Endodermal cell (in vitro differentiated cells): Measurements from ENCODE around the gene UBR1. TPM values are rescaled to one million over a fixed set of nuclear protein-coding genes. Genes with fewer than 3 reads are reported as not detected.

Source experiments
- DNase-seq: peaks from one replicate; pipeline ENCODE4 v3.0.0-alpha.2; 2017
- H3K27ac ChIP-seq: 2 replicates; pipeline ENCODE4 v1.5.1; 2013; ENCODE audit warnings: mild to moderate bottlenecking, low read depth, low read length, moderate library complexity
- H3K27me3 ChIP-seq: 2 replicates; pipeline ENCODE4 v1.6.1; 2013; ENCODE audit warnings: mild to moderate bottlenecking, low read length, moderate library complexity; ENCODE audit not compliant: insufficient read depth, control insufficient read depth, poor library complexity, severe bottlenecking
- H3K36me3 ChIP-seq: 2 replicates; pipeline ENCODE4 v1.7.0; 2013; ENCODE audit warnings: mild to moderate bottlenecking, low read length, moderate library complexity; ENCODE audit not compliant: control insufficient read depth, insufficient read depth
- H3K4me1 ChIP-seq: one replicate; pipeline ENCODE4 v1.7.0; 2013; ENCODE audit warnings: low read length; ENCODE audit not compliant: control insufficient read depth, insufficient read depth
- H3K4me3 ChIP-seq: 2 replicates; pipeline ENCODE4 v1.5.1; 2013; ENCODE audit warnings: mild to moderate bottlenecking, low read length, moderate library complexity
- H3K9ac ChIP-seq: 2 replicates; pipeline ENCODE4 v1.6.1; 2013; ENCODE audit warnings: mild to moderate bottlenecking, low read length, moderate library complexity; ENCODE audit not compliant: poor library complexity, severe bottlenecking; ENCODE audit errors: extremely low read depth
- H3K9me3 ChIP-seq: 2 replicates; pipeline ENCODE4 v1.6.1; 2013; ENCODE audit warnings: mild to moderate bottlenecking, low read length, moderate library complexity; ENCODE audit not compliant: control insufficient read depth
- H3K27ac Mint-ChIP-seq: 2 replicates; pipeline ENCODE4 v1.8.0; 2020; ENCODE audit warnings: mixed read lengths
- H3K27me3 Mint-ChIP-seq: 2 replicates; pipeline ENCODE4 v1.8.0; 2021; ENCODE audit warnings: mild to moderate bottlenecking, mixed read lengths; ENCODE audit not compliant: insufficient read depth
- H3K36me3 Mint-ChIP-seq: 2 replicates; pipeline ENCODE4 v1.8.0; 2020; ENCODE audit warnings: low read depth, mixed read lengths
- H3K4me1 Mint-ChIP-seq: 2 replicates; pipeline ENCODE4 v1.8.0; 2020; ENCODE audit warnings: mixed read lengths
- H3K4me3 Mint-ChIP-seq: 2 replicates; pipeline ENCODE4 v1.8.0; 2020; ENCODE audit warnings: mild to moderate bottlenecking, moderate library complexity, mixed read lengths
- H3K9me3 Mint-ChIP-seq: 2 replicates; pipeline ENCODE4 v1.8.0; 2020; ENCODE audit warnings: mild to moderate bottlenecking, mixed read lengths
- CTCF ChIP-seq: fragments of 200-600 bp; sonication (generic); conservative IDR thresholded peaks from 2 replicates; pipeline ENCODE4 v1.5.0; 2021; ENCODE audit warnings: antibody characterized with exemption, mild to moderate bottlenecking
- WGBS, 2 experiments: methylation state at CpG; one replicate each; pipeline versions ENCODE4 v1.1.5 to v1.1.7; 2013; ENCODE audit warnings: missing lambda C conversion rate in 2 of 2, mixed read lengths in 1 of 2; ENCODE audit not compliant: insufficient coverage in 1 of 2, insufficient read length in 1 of 2; 5-methylcytosine and 5-hydroxymethylcytosine counted together
- total RNA-seq, 2 donors: library from RNA; stranded (reverse); fragmentation: NEBNext Ultra II Directional in 1 of 2; extraction: Animal tissue kit (Norgen Biotek cat#: 25700) in 1 of 2; gene quantifications; 2 replicates in 1 of 2; 3 replicates in 1 of 2; pipeline ENCODE4 v1.2.1, GENCODE V29; 2021

The UBR1 gene
- total RNA-seq, 2 donors from 2014 or later = 30.3 to 30.9 TPM

- Histone ChIP-seq H3K36me3 (peaks cover 22% of the 10 kb centered on the region), H3K4me1 (no peaks in the 10 kb centered on the region), H3K27me3 (no peaks in the 10 kb centered on the region), H3K9me3 (no peaks in the 10 kb centered on the region), H3K9ac (no peak overlapping the region), H3K4me3 (no peak overlapping the region), H3K27ac (no peak overlapping the region)
- H3K36me3 Mint-ChIP-seq = peaks cover 26% of the 10 kb centered on the region
- no peaks in the 10 kb centered on the region for H3K9me3 Mint-ChIP-seq
- no peaks in the 10 kb centered on the region for H3K4me1 Mint-ChIP-seq
- no peak for TF ChIP-seq CTCF
- no peak overlapping the region for H3K27ac Mint-ChIP-seq
- WGBS, 2 experiments = 86 to 96% methylated on average over 1 to 4 of the region's 4 CpGs
- H3K4me3 Mint-ChIP-seq = no peak overlapping the region
- no peaks in the 10 kb centered on the region for H3K27me3 Mint-ChIP-seq
- DNase-seq = no peak
These were observed 37.5 kb upstream of the UBR1 start for GRCh38 chr15:43143203-43143941.

DNA sequence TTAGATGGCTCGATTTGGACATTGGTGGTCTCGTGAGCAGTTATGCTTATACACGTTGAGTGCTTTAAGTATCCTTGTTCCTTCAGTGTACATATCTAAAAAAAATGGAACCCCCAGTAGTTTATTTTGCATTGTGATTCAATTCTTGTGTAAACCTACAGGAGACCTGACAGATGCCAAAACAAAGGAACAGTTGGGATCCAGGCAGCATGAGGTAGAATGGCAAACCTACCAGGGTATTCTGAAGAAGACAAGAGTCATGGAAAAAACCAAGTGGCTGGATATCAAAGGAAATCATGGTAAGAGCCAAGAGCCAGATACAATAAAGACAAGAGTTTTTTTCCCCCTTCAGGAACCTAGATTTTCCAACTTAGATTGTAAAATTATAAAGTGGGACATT lies 29.5 kb upstream of the UBR1 start:
- peaks cover 16% of the 10 kb centered on the region for H3K27me3 ChIP-seq
- no peak overlapping the region for H3K4me3 ChIP-seq
- peaks cover 10% of the 10 kb centered on the region for H3K4me1 Mint-ChIP-seq
- TF ChIP-seq CTCF = no peak
- WGBS, 2 experiments = 48 to 62% methylated on average over 3 of the region's 3 CpGs
- no peak overlapping the region for H3K4me3 Mint-ChIP-seq
- H3K27ac ChIP-seq = no peak overlapping the region
- peaks cover 22% of the 10 kb centered on the region for H3K27me3 Mint-ChIP-seq
- H3K4me1 ChIP-seq = peaks cover 3% of the 10 kb centered on the region
- no peak for DNase-seq
- peaks cover 33% of the 10 kb centered on the region for H3K36me3 ChIP-seq
- peaks cover 27% of the 10 kb centered on the region for H3K36me3 Mint-ChIP-seq
- no peak overlapping the region for H3K9ac ChIP-seq
- no peaks in the 10 kb centered on the region for H3K9me3 ChIP-seq
- no peak overlapping the region for H3K27ac Mint-ChIP-seq
- H3K9me3 Mint-ChIP-seq = no peaks in the 10 kb centered on the region

- H3K4me3 ChIP-seq = peak overlapping the region; percentile 91
- H3K27ac ChIP-seq = no peak overlapping the region
- H3K27me3 ChIP-seq = peaks cover 16% of the 10 kb centered on the region
- Mint-ChIP-seq H3K36me3 (peaks cover 19% of the 10 kb centered on the region), H3K4me1 (peaks cover 10% of the 10 kb centered on the region), H3K27ac (peak overlapping the region; percentile 65), H3K9me3 (peaks cover 5% of the 10 kb centered on the region), H3K27me3 (peaks cover 28% of the 10 kb centered on the region), H3K4me3 (peak overlapping the region; percentile 72)
- peaks cover 21% of the 10 kb centered on the region for H3K36me3 ChIP-seq
- WGBS, 2 experiments = 26 to 35% methylated on average over 9 to 12 of the region's 12 CpGs
- no peak for TF ChIP-seq CTCF
- H3K9me3 ChIP-seq = peaks cover 4% of the 10 kb centered on the region
- DNase-seq = peak; percentile 61
- H3K4me1 ChIP-seq = peaks cover 3% of the 10 kb centered on the region
- H3K9ac ChIP-seq = peak overlapping the region; percentile 68
These were observed 28.4 kb upstream of the UBR1 start for GRCh38 chr15:43134157-43134635.
